Bronchial epithelial cell (primary cell): Measurements from ENCODE around the gene NEK4. TPM values are rescaled to one million over a fixed set of nuclear protein-coding genes. Genes with fewer than 3 reads are reported as not detected.

Experiments
- DNase-seq: peaks from one replicate; pipeline ENCODE4 v3.0.0-alpha.2; 2010; ENCODE audit warnings: low read depth
- FAIRE-seq: peaks from 2 replicates; lab custom pipeline; 2011; peaks lifted over from hg19 to GRCh38; lab: Jason Lieb, UNC
- H3K27me3 ChIP-seq: 2 replicates; pipeline ENCODE4 v1.5.1; 2011; ENCODE audit warnings: low read length; ENCODE audit not compliant: control insufficient read depth, insufficient read depth
- H3K36me3 ChIP-seq: 2 replicates; pipeline ENCODE4 v1.5.1; 2011; ENCODE audit warnings: low read length; ENCODE audit not compliant: control insufficient read depth, insufficient read depth
- H3K4me3 ChIP-seq: 2 replicates; pipeline ENCODE4 v1.5.1; 2011; ENCODE audit warnings: mild to moderate bottlenecking, low read depth, low read length, control low read depth
- CTCF ChIP-seq: IDR thresholded peaks from 2 replicates; pipeline ENCODE4 v1.5.1; 2011; ENCODE audit warnings: mild to moderate bottlenecking, moderate library complexity, low read length, control low read depth, inconsistent platforms; ENCODE audit not compliant: insufficient read depth, severe bottlenecking
- total RNA-seq: library from RNA; depleted of rRNA; stranded (reverse); fragments of >200 nt; gene quantifications from 2 replicates; pipeline ENCODE4 v1.2.1, GENCODE V29; 2014

NEK4 gene
- total RNA-seq, 1 donor from 2014 or later, result 20.5 TPM

- H3K36me3 ChIP-seq, result no peaks in the 10 kb centered on the region
- H3K4me3 ChIP-seq, result no peak overlapping the region
- DNase-seq (no peak), FAIRE-seq (no peak)
- H3K27me3 ChIP-seq, result no peaks in the 10 kb centered on the region
- TF ChIP-seq CTCF, result no peak
These were observed 38.4 kb upstream of the NEK4 start for GRCh38 chr3:52809149-52809548.

- DNase-seq (no peak), FAIRE-seq (no peak)
- H3K36me3 ChIP-seq, result no peaks in the 10 kb centered on the region
- H3K4me3 ChIP-seq, result no peak overlapping the region
- H3K27me3 ChIP-seq, result no peaks in the 10 kb centered on the region
- no peak for TF ChIP-seq CTCF
These were observed 34.7 kb upstream of the NEK4 start for GRCh38 chr3:52805270-52806039.

GRCh38 chr3:52801839-52802238 lies 31.1 kb upstream of the NEK4 start:
- TF ChIP-seq CTCF, result no peak
- FAIRE-seq (no peak), DNase-seq (no peak)
- Histone ChIP-seq H3K27me3 (no peaks in the 10 kb centered on the region), H3K4me3 (no peak overlapping the region), H3K36me3 (no peaks in the 10 kb centered on the region)

- H3K4me3 ChIP-seq, result no peak overlapping the region
- FAIRE-seq (no peak), DNase-seq (no peak)
- no peaks in the 10 kb centered on the region for H3K27me3 ChIP-seq
- H3K36me3 ChIP-seq, result no peaks in the 10 kb centered on the region
- TF ChIP-seq CTCF, result no peak
These were observed 29.3 kb upstream of the NEK4 start for GRCh38 chr3:52800079-52800478.

- DNase-seq (peak; percentile 80), FAIRE-seq (no peak)
These were observed 28.3 kb upstream of the NEK4 start for GRCh38 chr3:52798978-52799476.

More at GRCh38 chr3:52798978-52799476, 28.3 kb upstream of the NEK4 start:
- no peak overlapping the region for H3K4me3 ChIP-seq
- TF ChIP-seq CTCF, result peak; percentile 78
- H3K27me3 ChIP-seq, result no peaks in the 10 kb centered on the region
- no peaks in the 10 kb centered on the region for H3K36me3 ChIP-seq
